ENCODE data around the gene GRAMD4.

GRCh38 chr22:46696229-46696518 is 76.0 kb downstream of the GRAMD4 start:
- TF ChIP-seq, protein P1, sequence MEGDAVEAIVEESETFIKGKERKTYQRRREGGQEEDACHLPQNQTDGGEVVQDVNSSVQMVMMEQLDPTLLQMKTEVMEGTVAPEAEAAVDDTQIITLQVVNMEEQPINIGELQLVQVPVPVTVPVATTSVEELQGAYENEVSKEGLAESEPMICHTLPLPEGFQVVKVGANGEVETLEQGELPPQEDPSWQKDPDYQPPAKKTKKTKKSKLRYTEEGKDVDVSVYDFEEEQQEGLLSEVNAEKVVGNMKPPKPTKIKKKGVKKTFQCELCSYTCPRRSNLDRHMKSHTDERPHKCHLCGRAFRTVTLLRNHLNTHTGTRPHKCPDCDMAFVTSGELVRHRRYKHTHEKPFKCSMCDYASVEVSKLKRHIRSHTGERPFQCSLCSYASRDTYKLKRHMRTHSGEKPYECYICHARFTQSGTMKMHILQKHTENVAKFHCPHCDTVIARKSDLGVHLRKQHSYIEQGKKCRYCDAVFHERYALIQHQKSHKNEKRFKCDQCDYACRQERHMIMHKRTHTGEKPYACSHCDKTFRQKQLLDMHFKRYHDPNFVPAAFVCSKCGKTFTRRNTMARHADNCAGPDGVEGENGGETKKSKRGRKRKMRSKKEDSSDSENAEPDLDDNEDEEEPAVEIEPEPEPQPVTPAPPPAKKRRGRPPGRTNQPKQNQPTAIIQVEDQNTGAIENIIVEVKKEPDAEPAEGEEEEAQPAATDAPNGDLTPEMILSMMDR (IDR thresholded peaks at IDR 0.05): no peak
- no peak for TF ChIP-seq POLR2A (IDR thresholded peaks at IDR 0.05)
